GM19463 (cell line): ENCODE data around the gene TTC28.
"Not testable (repeated sequence)": the region's sequence is repeated elsewhere in the genome, so short reads cannot be mapped to it uniquely, and the experiment has no call there.

Experiments
- ATAC-seq: cut with Tn5 transposase; IDR thresholded peaks from one replicate; pipeline ENCODE4 v1.9.1; 2021; ENCODE audit warnings: mild to moderate bottlenecking, moderate library complexity; ENCODE audit not compliant: unreplicated experiment

Gene TTC28

GRCh38 chr22:28198692-28199091 lies 480.9 kb downstream of the TTC28 start:
- ATAC-seq: no peak

DNA sequence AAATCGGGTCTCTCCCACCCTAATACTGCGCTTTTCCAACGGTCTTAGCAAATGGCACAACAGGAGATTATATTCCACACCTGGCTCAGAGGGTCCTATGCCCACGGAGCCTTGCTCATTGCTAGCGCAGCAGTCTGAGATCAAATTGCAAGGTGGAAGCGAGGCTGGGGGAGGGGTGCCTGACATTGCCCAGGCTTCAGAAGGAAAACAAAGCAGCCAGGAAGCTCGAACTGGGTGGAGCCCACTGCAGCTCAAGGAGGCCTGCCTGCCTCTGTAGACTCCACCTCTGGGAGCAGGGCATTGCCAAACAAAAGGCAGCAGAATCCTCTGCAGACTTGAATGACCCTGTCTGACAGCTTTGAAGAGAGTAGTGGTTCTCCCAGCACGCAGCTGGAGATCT lies 488.1 kb downstream of the TTC28 start:
- not testable (repeated sequence) for ATAC-seq

DNA sequence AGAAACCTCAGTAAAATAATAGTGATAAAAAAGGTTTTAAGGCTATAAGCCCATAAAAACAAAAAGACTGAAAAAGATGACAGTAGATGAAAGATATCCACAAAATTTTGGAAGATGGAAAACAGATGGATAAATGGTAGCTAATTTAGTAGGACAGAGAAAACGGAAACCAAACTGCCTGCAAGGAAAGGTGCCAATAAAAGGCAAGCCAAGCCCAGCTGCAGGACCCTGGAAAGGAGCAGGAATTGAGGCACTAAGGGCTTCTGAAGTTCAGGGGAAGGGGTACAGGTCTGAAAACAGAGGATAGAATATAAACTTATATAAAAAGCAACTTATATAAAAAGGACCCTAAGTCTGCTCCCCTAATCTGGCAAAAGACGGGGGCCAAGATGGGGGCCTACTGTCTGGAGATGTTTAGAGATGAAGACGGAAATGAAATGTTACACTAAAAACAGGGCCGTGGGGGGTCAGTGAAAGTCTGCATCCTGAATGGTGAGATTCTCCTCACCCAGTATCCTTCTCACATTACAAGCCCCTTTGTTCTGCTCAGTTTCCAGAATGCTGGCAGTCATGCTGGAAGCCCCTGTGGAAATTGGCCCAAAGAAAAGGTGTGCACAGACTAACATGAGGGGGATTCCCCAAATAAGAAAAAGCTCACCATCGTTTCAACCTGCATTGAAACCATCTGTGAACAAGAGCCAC lies 491.3 kb downstream of the TTC28 start:
- no peak for ATAC-seq

DNA sequence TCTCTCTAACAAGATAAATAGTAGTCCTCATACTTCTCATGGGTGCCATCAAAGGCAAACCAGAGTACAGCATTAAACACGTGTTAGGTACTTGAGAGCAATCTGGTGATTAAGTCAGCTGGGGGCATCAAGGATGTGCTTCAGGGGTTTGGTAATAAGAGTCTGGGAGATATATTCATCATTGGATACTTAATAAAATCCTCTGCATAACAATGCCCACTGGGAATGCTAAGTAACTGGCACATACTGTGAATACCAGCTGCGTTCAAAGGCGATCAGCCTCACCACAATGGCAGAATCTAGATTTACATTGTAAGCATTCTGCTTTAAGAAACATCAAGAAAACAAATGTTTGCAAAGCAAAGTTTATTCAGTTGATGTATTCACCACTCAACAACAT lies 492.0 kb downstream of the TTC28 start:
- no peak for ATAC-seq

DNA sequence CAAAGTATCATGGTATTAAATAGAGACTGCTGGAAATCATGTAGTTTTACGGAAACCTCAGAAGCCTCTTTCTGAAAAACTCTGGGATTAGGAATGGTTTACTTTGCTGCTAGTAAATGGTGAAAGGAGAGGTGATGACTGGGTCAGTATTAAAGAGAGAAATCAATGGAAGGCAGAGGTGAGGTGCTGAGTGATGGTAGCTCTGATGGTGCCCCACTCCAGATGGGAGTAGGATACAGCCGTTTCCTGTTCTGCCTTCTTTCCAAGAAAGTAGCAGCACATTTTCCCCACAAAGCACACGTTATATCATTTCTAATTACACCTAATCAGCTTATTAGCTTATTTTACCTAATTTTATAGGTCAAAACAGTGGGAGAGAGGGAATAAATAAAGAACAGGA lies 493.0 kb downstream of the TTC28 start:
- no peak for ATAC-seq

DNA sequence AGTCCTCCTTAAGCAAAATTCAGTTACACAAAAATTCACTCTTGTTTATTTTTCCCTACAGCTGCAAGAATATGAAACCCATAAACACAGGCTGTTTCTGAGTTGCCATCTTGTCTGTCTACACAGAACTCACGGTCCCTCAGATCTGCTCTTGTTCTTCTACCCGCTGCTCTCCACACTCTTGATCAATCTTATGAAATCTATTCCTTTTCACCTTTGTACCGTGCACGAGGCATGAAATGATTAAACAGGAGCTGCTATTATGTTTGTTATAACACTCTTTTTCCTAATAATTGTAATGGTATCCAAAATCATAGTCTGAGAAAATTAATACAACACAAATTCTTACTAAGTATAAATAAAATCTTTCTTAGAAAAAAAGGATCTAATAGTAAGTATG lies 494.5 kb downstream of the TTC28 start:
- no peak for ATAC-seq

DNA sequence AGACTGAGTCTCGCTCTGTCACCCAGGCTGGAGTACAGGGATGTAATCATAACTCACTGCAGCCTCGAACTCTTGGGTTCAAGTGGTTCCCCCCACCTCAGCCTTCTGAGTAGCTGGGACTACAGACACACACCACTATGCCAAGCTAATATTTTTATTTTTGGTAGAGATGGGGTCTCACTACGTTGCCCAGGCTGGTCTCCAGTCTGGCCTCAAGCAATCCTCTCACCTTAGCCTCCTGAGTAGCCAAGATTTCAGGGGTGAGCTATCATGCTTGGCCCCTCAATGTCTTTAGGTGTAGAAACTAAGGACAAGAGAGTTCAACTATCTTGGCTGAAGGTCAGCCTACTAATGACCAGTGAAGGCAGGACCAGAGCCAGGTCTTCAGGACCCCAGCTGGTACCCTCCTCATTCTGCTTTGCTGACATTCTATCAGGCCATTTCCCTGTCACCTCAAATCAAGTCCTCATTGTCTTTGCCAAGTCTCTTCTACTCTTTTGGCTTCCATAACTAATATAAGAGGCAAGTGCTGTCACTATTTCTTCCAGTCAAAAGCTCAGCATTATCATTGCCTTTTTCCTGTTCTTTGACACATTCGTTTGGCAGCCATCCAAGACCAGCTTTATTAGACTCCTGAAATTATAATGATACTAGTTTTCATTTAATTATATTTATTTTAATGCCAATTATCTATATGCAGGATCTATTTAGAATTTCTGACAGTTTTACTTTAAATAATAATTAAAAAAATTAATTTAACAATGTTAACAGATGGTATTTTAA lies 496.4 kb downstream of the TTC28 start:
- ATAC-seq: no peak

DNA sequence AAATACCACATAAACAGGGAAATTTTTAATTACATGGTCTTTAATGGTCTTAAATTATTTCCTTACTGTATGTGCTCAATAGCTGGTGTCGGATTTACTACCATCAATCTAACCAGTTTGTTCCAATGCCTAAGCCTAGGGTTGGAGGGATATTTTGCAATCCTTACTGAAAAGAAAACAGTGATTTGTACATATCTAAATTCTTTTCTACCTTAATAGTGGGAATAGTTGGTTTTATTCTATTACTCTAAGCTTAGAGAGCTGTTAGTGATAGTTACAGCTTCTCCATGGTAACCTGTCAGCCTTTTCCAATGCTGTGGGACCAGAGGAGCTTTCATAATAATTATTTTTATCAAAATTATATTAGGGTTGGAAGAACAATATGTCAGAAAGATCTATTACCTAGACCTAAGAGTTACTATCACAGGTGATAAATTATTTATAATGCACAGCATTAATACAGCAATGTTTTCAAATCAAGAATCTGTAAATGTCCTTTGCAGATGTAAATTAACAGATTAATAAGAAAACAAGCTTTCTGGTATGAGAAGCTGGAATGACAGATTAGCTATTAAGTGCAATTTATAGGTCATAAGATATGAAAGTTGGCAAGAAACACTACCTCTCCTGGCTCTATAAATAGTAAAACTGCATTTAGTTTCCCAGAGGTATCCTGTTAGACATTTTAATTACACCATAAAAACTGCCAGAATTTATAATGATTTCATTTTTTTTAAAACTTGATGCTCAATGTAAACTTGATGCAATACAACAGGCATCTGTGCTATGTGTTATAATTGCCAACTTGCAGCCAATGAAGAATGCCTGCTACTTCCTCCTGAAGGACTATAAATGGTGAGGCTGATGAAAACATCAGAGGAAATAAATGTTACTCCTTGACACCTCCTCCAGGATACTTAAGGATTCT lies 498.6 kb downstream of the TTC28 start:
- ATAC-seq: no peak

DNA sequence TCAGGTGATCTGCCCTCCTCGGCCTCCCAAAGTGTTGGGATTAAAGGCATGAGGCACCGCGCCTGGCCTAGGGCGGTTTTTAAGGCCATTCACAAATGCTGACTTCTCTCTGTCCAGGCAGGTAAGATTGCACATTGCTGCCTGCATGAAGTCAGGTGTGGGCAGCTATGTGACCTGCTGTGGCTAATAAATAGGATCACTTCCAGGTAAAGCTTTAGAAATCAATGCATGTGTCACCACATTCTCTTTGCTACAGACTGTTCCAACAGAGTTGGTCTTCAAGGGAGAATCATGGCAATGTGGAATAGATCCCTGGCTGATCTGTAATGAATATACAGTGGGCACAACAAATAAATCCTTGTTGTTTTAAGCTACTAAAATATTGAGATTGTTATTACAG lies 500.2 kb downstream of the TTC28 start:
- no peak for ATAC-seq

DNA sequence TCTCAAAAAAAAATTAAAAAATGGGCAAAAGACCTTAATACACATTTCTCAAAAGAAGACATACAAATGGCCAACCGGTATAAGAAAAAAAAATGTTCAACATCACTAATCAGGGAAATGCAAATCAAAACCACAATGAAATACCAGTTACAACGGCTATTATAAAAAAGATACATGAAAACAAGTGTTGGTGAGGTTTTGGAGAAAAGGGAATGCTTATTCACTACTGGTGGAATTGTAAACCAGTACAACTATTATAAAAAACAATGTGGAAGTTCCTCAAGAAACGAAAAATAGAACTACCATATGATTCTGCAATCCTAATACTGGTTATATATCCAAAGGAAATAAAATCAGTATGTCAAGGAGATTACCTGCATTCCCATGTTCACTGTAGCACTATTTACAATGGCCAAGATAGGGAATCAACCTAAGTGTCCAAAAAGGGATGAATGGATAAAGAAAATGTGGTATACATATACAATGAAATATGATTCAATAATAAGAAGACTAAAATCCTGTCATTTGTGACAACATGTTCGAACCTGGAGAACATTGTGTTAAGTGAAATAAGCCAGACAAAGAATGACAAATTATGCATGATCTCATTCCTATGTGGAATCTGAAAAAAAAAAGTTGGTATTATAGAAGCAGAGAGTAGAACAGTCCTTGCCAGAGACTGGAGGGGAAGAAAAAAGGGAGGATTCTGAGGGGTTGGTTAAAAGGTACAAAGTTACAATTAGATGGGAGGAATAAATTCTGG lies 503.7 kb downstream of the TTC28 start:
- no peak for ATAC-seq

DNA sequence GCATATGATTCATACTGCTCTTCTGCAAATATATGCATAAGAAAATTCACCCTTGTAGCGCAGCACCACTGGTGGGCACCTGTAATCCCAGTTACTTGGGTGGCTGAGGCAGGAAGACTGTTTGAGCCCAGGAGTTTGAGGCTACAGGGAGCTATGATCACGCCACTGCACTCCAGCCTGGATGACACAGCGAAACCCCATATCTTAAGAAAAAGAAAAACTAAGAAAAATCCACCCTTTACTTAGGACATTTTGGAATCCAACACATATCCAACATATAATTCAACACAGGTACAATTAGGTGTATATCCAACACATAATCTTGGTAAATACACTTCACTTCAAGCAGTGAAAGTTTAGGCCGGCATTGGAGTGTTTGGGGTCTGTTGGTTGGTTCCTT lies 505.1 kb downstream of the TTC28 start:
- no peak for ATAC-seq

GRCh38 chr22:28172892-28173670 lies 506.6 kb downstream of the TTC28 start:
- no peak for ATAC-seq

GRCh38 chr22:28171712-28172111 lies 507.9 kb downstream of the TTC28 start:
- no peak for ATAC-seq

GRCh38 chr22:28171115-28171514 lies 508.5 kb downstream of the TTC28 start:
- no peak for ATAC-seq

DNA sequence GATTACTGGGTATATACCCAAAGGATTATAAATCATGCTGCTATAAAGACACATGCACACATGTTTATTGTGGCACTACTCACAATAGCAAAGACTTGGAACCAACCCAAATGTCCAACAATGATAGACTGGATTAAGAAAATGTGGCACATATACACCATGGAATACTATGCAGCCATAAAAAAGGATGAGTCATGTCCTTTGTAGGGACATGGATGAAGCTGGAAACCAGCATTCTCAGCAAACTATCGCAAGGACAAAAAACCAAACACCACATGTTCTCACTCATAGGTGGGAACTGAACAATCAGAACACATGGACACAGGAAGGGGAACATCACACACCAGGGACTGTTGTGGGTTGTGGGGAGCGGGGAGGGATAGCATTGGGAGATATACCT lies 510.3 kb downstream of the TTC28 start:
- ATAC-seq: not testable (repeated sequence)

DNA sequence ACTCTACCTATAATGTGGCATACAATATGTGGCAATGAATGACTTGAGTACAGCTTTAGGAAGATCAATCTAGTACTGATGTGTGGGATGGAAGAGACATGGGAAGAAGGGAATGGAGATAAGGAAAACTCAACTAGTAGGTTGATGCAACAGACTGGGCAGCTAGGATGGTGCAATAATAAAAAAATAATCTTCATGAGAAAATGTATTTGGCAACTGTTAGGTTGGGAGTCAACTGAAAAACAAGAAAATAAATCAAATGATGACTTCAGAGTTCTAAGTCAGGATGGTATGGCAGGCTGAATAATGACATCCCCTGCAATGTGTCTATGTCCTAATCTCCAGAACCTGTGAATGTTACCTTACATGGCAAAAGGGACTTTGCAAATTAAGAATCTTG lies 523.8 kb downstream of the TTC28 start:
- ATAC-seq: no peak

- no peak for ATAC-seq
Observed at GRCh38 chr22:28154861-28155260, 524.8 kb downstream of the TTC28 start.

DNA sequence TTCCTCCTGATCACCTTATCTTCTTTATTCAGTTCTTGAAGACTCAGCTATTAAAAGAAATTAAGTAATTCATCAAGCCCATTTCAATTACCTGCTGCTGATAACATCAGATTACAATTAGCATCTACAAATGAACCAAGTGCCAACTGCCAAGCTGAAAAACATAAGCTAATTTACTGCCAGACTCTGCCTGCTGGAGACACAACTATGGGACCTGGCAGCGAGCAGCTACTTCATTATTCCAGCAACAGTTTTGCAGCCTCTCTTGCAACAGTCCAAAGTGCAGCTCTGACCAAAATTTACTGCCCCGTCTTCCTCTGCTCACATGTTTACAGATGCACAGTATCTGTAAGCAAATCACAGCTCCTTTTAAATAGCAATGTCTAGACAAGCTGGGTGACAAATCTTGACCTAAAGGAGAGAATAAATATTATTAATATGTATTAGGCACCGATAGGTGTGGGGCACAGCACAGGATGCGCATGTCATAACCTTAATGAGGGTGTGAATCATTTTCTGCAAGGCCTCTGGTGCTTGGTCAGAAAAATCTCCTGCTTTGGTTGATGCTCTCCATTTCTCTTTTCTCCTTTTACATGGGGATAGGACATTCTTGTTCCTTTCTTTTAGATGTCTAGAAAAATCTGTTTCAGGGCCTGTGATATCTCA lies 528.4 kb downstream of the TTC28 start:
- ATAC-seq: no peak

GRCh38 chr22:28148816-28149465 lies 530.7 kb downstream of the TTC28 start:
- ATAC-seq: no peak
